Epithelial cell of proximal tubule (primary cell): ENCODE results near the gene KICS2. TPM values are rescaled to one million over a fixed set of nuclear protein-coding genes. Genes with fewer than 3 reads are reported as not detected.

ENCODE experiments used
- DNase-seq: peaks from one replicate; pipeline ENCODE4 v3.0.0-alpha.2; 2011; ENCODE audit warnings: low read depth
- H3K4me3 ChIP-seq: 2 replicates; pipeline ENCODE4 v1.5.1; 2011; ENCODE audit warnings: low read depth, mild to moderate bottlenecking, low read length
- CTCF ChIP-seq: conservative IDR thresholded peaks from 2 replicates; pipeline ENCODE4 v1.5.1; 2012; ENCODE audit warnings: low read depth, mild to moderate bottlenecking, low read length
- total RNA-seq: library from RNA; depleted of rRNA; stranded (reverse); fragments of >200 nt; gene quantifications from 2 replicates; pipeline ENCODE4 v1.2.3, GENCODE V29; 2015

KICS2 gene
- total RNA-seq, 1 donor from 2014 or later = 4.8 TPM

- no peak for DNase-seq
- no peak overlapping the region for H3K4me3 ChIP-seq
- no peak for TF ChIP-seq CTCF
Measured at GRCh38 chr12:64178122-64178521, 44.0 kb downstream of the KICS2 start.

- no peak for DNase-seq
- no peak overlapping the region for H3K4me3 ChIP-seq
- no peak for TF ChIP-seq CTCF
Measured at GRCh38 chr12:64177001-64177400, 45.1 kb downstream of the KICS2 start.

- H3K4me3 ChIP-seq = no peak overlapping the region
- no peak for TF ChIP-seq CTCF
- DNase-seq = no peak
Measured at GRCh38 chr12:64175254-64175945, 46.7 kb downstream of the KICS2 start.

GRCh38 chr12:64173456-64173855 is 48.6 kb downstream of the KICS2 start:
- TF ChIP-seq CTCF = no peak

More at GRCh38 chr12:64173456-64173855, 48.6 kb downstream of the KICS2 start:
- H3K4me3 ChIP-seq = no peak overlapping the region
- no peak for DNase-seq

Other genes starting within 250 kb of the KICS2 start
- 0.29 and 0.65 TPM in 2 replicates for gene C12orf56, start 168.5 kb upstream of the KICS2 start, total RNA-seq
- 39.8 and 68.4 TPM in 2 replicates for gene XPOT, start 182.1 kb upstream of the KICS2 start, total RNA-seq
- 15.0 and 16.7 TPM in 2 replicates for gene TBK1, start 229.8 kb upstream of the KICS2 start, total RNA-seq